ENCODE measurements around the gene CNTROB. TPM values are rescaled to one million over a fixed set of nuclear protein-coding genes. Genes with fewer than 3 reads are reported as not detected.

The CNTROB gene
- total RNA-seq, 1 experiment from 2014 or later, result 27.5 TPM

- no peaks in the 10 kb centered on the region for H3F3A ChIP-seq (ENCODE audit: low read length, unreplicated experiment)
- no peaks in the 10 kb centered on the region; the same call in 1 of the 2 replicates for H3K36me3 ChIP-seq (ENCODE audit: low read depth, low read length)
- no peaks in the 10 kb centered on the region for H4K20me1 ChIP-seq (ENCODE audit: low read length)
- no peaks in the 10 kb centered on the region for H3K9me3 ChIP-seq (ENCODE audit: low read length)
- H3K79me2 ChIP-seq (ENCODE audit: low read length), result no peaks in the 10 kb centered on the region
- TF ChIP-seq CTCF (conservative IDR thresholded peaks at IDR 0.05; ENCODE audit: low read depth, low read length), result no peak
- TF ChIP-seq EZH2 (IDR thresholded peaks at IDR 0.05; ENCODE audit: low read length, unreplicated experiment), result no peak
- no peak for TF ChIP-seq EZH2phosphoT487 (IDR thresholded peaks at IDR 0.05; ENCODE audit: borderline replicate concordance, low read length)
- ChIA-PET CTCF (no interaction called here), POLR2A (ENCODE audit: unreplicated experiment) (no interaction called here)
- no TSS peak for BruUV-seq (replicated peaks)
- peak overlapping the region; percentile 69 for H3K4me3 ChIP-seq (ENCODE audit: low read length)
- peak overlapping the region; percentile 96 for H3K4me2 ChIP-seq (ENCODE audit: low read length)
- peak overlapping the region; percentile 81 for H2AFZ ChIP-seq (ENCODE audit: low read length)
- H3K27me3 ChIP-seq (ENCODE audit: low read length), result no peaks in the 10 kb centered on the region
- peak overlapping the region; percentile 37 for H3K9ac ChIP-seq (ENCODE audit: low read length)
- peak; percentile 41 for ATAC-seq
- intact Hi-C loops (cut with micrococcal nuclease), result loop anchor here (1.0 kb wide), 1 partner anchor 73 kb away; no protein-coding TSS in a partner anchor
- H3K9me2 ChIP-seq (replicated peaks; ENCODE audit: low read length), result no peaks in the 10 kb centered on the region
- peak; percentile 3 for DNase-seq
- no peak overlapping the region for H3K27ac ChIP-seq (ENCODE audit: low read length)
- H3K4me1 ChIP-seq (ENCODE audit: insufficient read depth, low read length), result peaks cover 17% of the 10 kb centered on the region
Observed at GRCh38 chr17:7915179-7915610, 16.8 kb upstream of the CNTROB start.

- DNase-seq (peak; percentile 83), ATAC-seq (peak; percentile 76)
- Histone ChIP-seq H3K27me3 (ENCODE audit: low read length) (no peaks in the 10 kb centered on the region), H3K36me3 (ENCODE audit: low read depth, low read length) (no peaks in the 10 kb centered on the region), H3K4me1 (ENCODE audit: insufficient read depth, low read length) (peaks cover 17% of the 10 kb centered on the region), H3K9me2 (replicated peaks; ENCODE audit: low read length) (no peaks in the 10 kb centered on the region), H3K9me3 (ENCODE audit: low read length) (no peaks in the 10 kb centered on the region), H3K4me3 (ENCODE audit: low read length) (peak within 1 kb of the TSS; percentile 69), H4K20me1 (ENCODE audit: low read length) (no peaks in the 10 kb centered on the region), H3F3A (ENCODE audit: low read length, unreplicated experiment) (no peaks in the 10 kb centered on the region), H3K4me2 (ENCODE audit: low read length) (peak within 1 kb of the TSS; percentile 96), H3K9ac (ENCODE audit: low read length) (peak within 1 kb of the TSS; percentile 37), H3K79me2 (ENCODE audit: low read length) (no peaks in the 10 kb centered on the region), H2AFZ (ENCODE audit: low read length) (peak within 1 kb of the TSS; percentile 81), H3K27ac (ENCODE audit: low read length) (no peak within 1 kb of the TSS)
- TF ChIP-seq CTCF (conservative IDR thresholded peaks at IDR 0.05; ENCODE audit: low read depth, low read length), result no peak
- TF ChIP-seq EZH2 (IDR thresholded peaks at IDR 0.05; ENCODE audit: low read length, unreplicated experiment), result no peak
- no peak for TF ChIP-seq EZH2phosphoT487 (IDR thresholded peaks at IDR 0.05; ENCODE audit: borderline replicate concordance, low read length)
- ChIA-PET POLR2A (ENCODE audit: unreplicated experiment) (no interaction called here), CTCF (no interaction called here)
- intact Hi-C loops (cut with micrococcal nuclease), result loop anchor here (1.0 kb wide), 1 partner anchor 73 kb away; no protein-coding TSS in a partner anchor
- no TSS peak for BruUV-seq (replicated peaks)
Observed at GRCh38 chr17:7915611-7916384, 16.2 kb upstream of the CNTROB start, which contains the start of gene RNF227. RNF227 (minus strand) TSS chr17:7916289; CDS start chr17:7916195, 94 bp downstream.

- Histone ChIP-seq H3K4me2 (ENCODE audit: low read length) (peak overlapping the region; percentile 70), H3K36me3 (ENCODE audit: low read depth, low read length) (no peaks in the 10 kb centered on the region), H3K9me3 (ENCODE audit: low read length) (no peaks in the 10 kb centered on the region), H3K4me1 (ENCODE audit: insufficient read depth, low read length) (peaks cover 17% of the 10 kb centered on the region), H3K27me3 (ENCODE audit: low read length) (no peaks in the 10 kb centered on the region), H3K79me2 (ENCODE audit: low read length) (no peaks in the 10 kb centered on the region), H3K27ac (ENCODE audit: low read length) (no peak overlapping the region), H3K4me3 (ENCODE audit: low read length) (no peak overlapping the region; the same call in 1 of the 2 replicates), H4K20me1 (ENCODE audit: low read length) (no peaks in the 10 kb centered on the region), H3K9me2 (replicated peaks; ENCODE audit: low read length) (no peaks in the 10 kb centered on the region), H3F3A (ENCODE audit: low read length, unreplicated experiment) (no peaks in the 10 kb centered on the region), H3K9ac (ENCODE audit: low read length) (no peak overlapping the region), H2AFZ (ENCODE audit: low read length) (peak overlapping the region; percentile 81)
- CTCF ChIA-PET, result no interaction called here
- ATAC-seq, result no peak
- TF ChIP-seq EZH2 (IDR thresholded peaks at IDR 0.05; ENCODE audit: low read length, unreplicated experiment), result no peak
- TF ChIP-seq CTCF (conservative IDR thresholded peaks at IDR 0.05; ENCODE audit: low read depth, low read length), result no peak
- TF ChIP-seq EZH2phosphoT487 (IDR thresholded peaks at IDR 0.05; ENCODE audit: borderline replicate concordance, low read length), result no peak
- intact Hi-C loops (cut with micrococcal nuclease), result no loop called here
- BruUV-seq (replicated peaks), result no TSS peak
- DNase-seq, result no peak
- POLR2A ChIA-PET (ENCODE audit: unreplicated experiment), result no interaction called here
Observed at GRCh38 chr17:7916385-7916682, 15.7 kb upstream of the CNTROB start.

All from PC-3 (cell line).